HL-60/S4 (cell line): ENCODE measurements around the gene NAB1.

ENCODE experiments used
- in situ Hi-C: fragments of 300-500 bp; cut with MboI; formaldehyde crosslinking; loops from 2 replicates; pipeline ENCODE4 v1.14.3; 2022; ENCODE audit warnings: low sequenced_read_pairs

Gene NAB1

GRCh38 chr2:190711069-190711468 lies 62.2 kb downstream of the NAB1 start:
- in situ Hi-C loops = no loop called here

GRCh38 chr2:190713471-190713870 lies 64.6 kb downstream of the NAB1 start:
- in situ Hi-C loops = no loop called here

GRCh38 chr2:190714958-190715357 lies 66.1 kb downstream of the NAB1 start:
- in situ Hi-C loops = no loop called here

- in situ Hi-C loops = no loop called here
These were observed 67.4 kb downstream of the NAB1 start for GRCh38 chr2:190716176-190716807.

GRCh38 chr2:190717306-190717705 lies 68.4 kb downstream of the NAB1 start:
- in situ Hi-C loops = no loop called here

GRCh38 chr2:190717764-190718651 lies 69.1 kb downstream of the NAB1 start:
- in situ Hi-C loops = no loop called here

- in situ Hi-C loops = no loop called here
These were observed 70.0 kb downstream of the NAB1 start for GRCh38 chr2:190718652-190719526.

- in situ Hi-C loops = no loop called here
These were observed 71.4 kb downstream of the NAB1 start for GRCh38 chr2:190720276-190720675.

- in situ Hi-C loops = no loop called here
These were observed 71.8 kb downstream of the NAB1 start for GRCh38 chr2:190720691-190721090.

- in situ Hi-C loops = no loop called here
These were observed 73.3 kb downstream of the NAB1 start for GRCh38 chr2:190722061-190722759.

GRCh38 chr2:190722835-190723234 lies 74.0 kb downstream of the NAB1 start:
- in situ Hi-C loops = no loop called here

- in situ Hi-C loops = no loop called here
These were observed 74.7 kb downstream of the NAB1 start for GRCh38 chr2:190723397-190724090.

- in situ Hi-C loops = no loop called here
These were observed 77.4 kb downstream of the NAB1 start for GRCh38 chr2:190726255-190726654.

- in situ Hi-C loops = no loop called here
These were observed 87.5 kb downstream of the NAB1 start for GRCh38 chr2:190736355-190736754.

- in situ Hi-C loops = no loop called here
These were observed 91.6 kb downstream of the NAB1 start for GRCh38 chr2:190740449-190740848.
